MM.1S (cell line): Measurements from ENCODE around the gene GBGT1.

Source experiments
- DNase-seq: peaks from one replicate; pipeline ENCODE4 v3.0.0-alpha.2; 2015
- H2AFZ ChIP-seq: fragments of 300-600 bp; sonication (generic); 2 replicates; pipeline ENCODE4 v1.6.0; 2016; ENCODE audit warnings: antibody characterized with exemption, low read length
- H3F3A ChIP-seq: fragments of 300-600 bp; sonication (generic); 2 replicates; pipeline ENCODE4 v1.6.1; 2016; ENCODE audit warnings: mild to moderate bottlenecking, antibody characterized with exemption, low read length, moderate library complexity, mixed read lengths; ENCODE audit not compliant: insufficient read depth
- H3K27ac ChIP-seq: fragments of 300-600 bp; sonication (generic); 2 replicates; pipeline ENCODE4 v1.5.1; 2016; ENCODE audit warnings: mild to moderate bottlenecking, low read length
- H3K27me3 ChIP-seq: fragments of 300-600 bp; sonication (generic); replicated peaks from 2 replicates; pipeline ENCODE4 v1.6.0; 2016; ENCODE audit warnings: low read length; ENCODE audit not compliant: insufficient read depth
- H3K36me3 ChIP-seq: fragments of 300-600 bp; sonication (generic); replicated peaks from 2 replicates; pipeline ENCODE4 v1.6.1; 2016; ENCODE audit warnings: mild to moderate bottlenecking, low read length, mixed read lengths; ENCODE audit not compliant: insufficient read depth
- H3K4me1 ChIP-seq: fragments of 300-600 bp; sonication (generic); 2 replicates; pipeline ENCODE4 v1.6.1; 2016; ENCODE audit warnings: low read length, mixed read lengths
- H3K4me2 ChIP-seq: fragments of 300-600 bp; sonication (generic); 2 replicates; pipeline ENCODE4 v1.6.0; 2016; ENCODE audit warnings: low read depth, low read length
- H3K4me3 ChIP-seq: fragments of 300-600 bp; sonication (generic); 2 replicates; pipeline ENCODE4 v1.5.1; 2016; ENCODE audit warnings: low read length, mixed read lengths
- H3K79me2 ChIP-seq: fragments of 300-600 bp; sonication (generic); 2 replicates; pipeline ENCODE4 v1.6.1; 2016; ENCODE audit warnings: mixed run types, low read length, mixed read lengths
- H3K9ac ChIP-seq: fragments of 300-600 bp; sonication (generic); 2 replicates; pipeline ENCODE4 v1.6.1; 2016; ENCODE audit warnings: low read length, mixed read lengths
- H3K9me2 ChIP-seq: fragments of 300-600 bp; sonication (generic); replicated peaks from 2 replicates; pipeline ENCODE4 v1.6.1; 2016; ENCODE audit warnings: mild to moderate bottlenecking, low read length, mixed read lengths; ENCODE audit not compliant: insufficient read depth
- H3K9me3 ChIP-seq: fragments of 300-600 bp; sonication (generic); replicated peaks from 2 replicates; pipeline ENCODE4 v1.6.1; 2016; ENCODE audit warnings: mild to moderate bottlenecking, low read length, mixed read lengths; ENCODE audit not compliant: insufficient read depth
- H4K20me1 ChIP-seq: fragments of 300-600 bp; sonication (generic); 2 replicates; pipeline ENCODE4 v1.6.1; 2016; ENCODE audit warnings: mild to moderate bottlenecking, low read length, moderate library complexity, mixed read lengths; ENCODE audit not compliant: insufficient read depth
- CTCF ChIP-seq: fragments of 300-600 bp; sonication (generic); IDR thresholded peaks from 2 replicates; pipeline ENCODE4 v1.5.1; 2016; ENCODE audit warnings: antibody characterized with exemption, low read length, mixed read lengths
- EZH2 ChIP-seq: fragments of 300-600 bp; sonication (generic); optimal IDR thresholded peaks from 2 replicates; pipeline ENCODE3; 2017; ENCODE audit warnings: low read depth, mild to moderate bottlenecking, antibody characterized with exemption, low read length, mixed read lengths
- EZH2phosphoT487 ChIP-seq: fragments of 300-600 bp; sonication (generic); IDR thresholded peaks from 2 replicates; pipeline ENCODE4 v1.6.1; 2018; ENCODE audit warnings: antibody characterized with exemption, low read length

The GBGT1 gene

GRCh38 chr9:133147412-133148198 lies 16.1 kb downstream of the GBGT1 start:
- H3K79me2 ChIP-seq, result peaks cover 44% of the 10 kb centered on the region
- H3K4me2 ChIP-seq, result peak overlapping the region; percentile 87
- H3F3A ChIP-seq, result peaks cover 21% of the 10 kb centered on the region; the same call in 1 of the 2 replicates
- DNase-seq, result peak; percentile 73
- H3K4me1 ChIP-seq, result no peaks in the 10 kb centered on the region
- H3K27ac ChIP-seq, result peak overlapping the region; percentile 81
- H3K9me2 ChIP-seq, result no peaks in the 10 kb centered on the region
- no peak for TF ChIP-seq EZH2phosphoT487
- peak; percentile 96 for TF ChIP-seq CTCF
- no peak for TF ChIP-seq EZH2
- peak overlapping the region; percentile 96 for H3K9ac ChIP-seq
- H3K27me3 ChIP-seq, result no peaks in the 10 kb centered on the region; the same call in 1 of the 2 replicates
- no peaks in the 10 kb centered on the region for H4K20me1 ChIP-seq
- H3K36me3 ChIP-seq, result no peaks in the 10 kb centered on the region
- H3K9me3 ChIP-seq, result no peaks in the 10 kb centered on the region
- peak overlapping the region; percentile 95 for H3K4me3 ChIP-seq
- H2AFZ ChIP-seq, result no peak overlapping the region

GRCh38 chr9:133146746-133147411 lies 16.8 kb downstream of the GBGT1 start:
- Histone ChIP-seq H3K9me3 (no peaks in the 10 kb centered on the region), H3F3A (peaks cover 21% of the 10 kb centered on the region; the same call in 1 of the 2 replicates), H3K9ac (no peak overlapping the region), H3K4me3 (no peak overlapping the region), H3K27ac (peak overlapping the region; percentile 81; the same call in 1 of the 2 replicates), H4K20me1 (no peaks in the 10 kb centered on the region), H3K4me2 (peak overlapping the region; percentile 87; the same call in 1 of the 2 replicates), H3K27me3 (no peaks in the 10 kb centered on the region), H2AFZ (no peak overlapping the region), H3K9me2 (no peaks in the 10 kb centered on the region), H3K4me1 (no peaks in the 10 kb centered on the region), H3K79me2 (peaks cover 52% of the 10 kb centered on the region), H3K36me3 (no peaks in the 10 kb centered on the region)
- TF ChIP-seq EZH2phosphoT487 (no peak), CTCF (no peak), EZH2 (no peak)
- no peak for DNase-seq

GRCh38 chr9:133144904-133145851 lies 18.5 kb downstream of the GBGT1 start:
- Histone ChIP-seq H3K27me3 (no peaks in the 10 kb centered on the region), H3K9me2 (no peaks in the 10 kb centered on the region), H4K20me1 (no peaks in the 10 kb centered on the region), H3K36me3 (no peaks in the 10 kb centered on the region), H2AFZ (no peak overlapping the region), H3K79me2 (peaks cover 65% of the 10 kb centered on the region), H3K4me3 (no peak overlapping the region), H3K4me1 (no peaks in the 10 kb centered on the region), H3K9me3 (no peaks in the 10 kb centered on the region), H3K27ac (no peak overlapping the region), H3K4me2 (peak overlapping the region; percentile 96; the same call in 1 of the 2 replicates), H3K9ac (peak overlapping the region; percentile 9; the same call in 1 of the 2 replicates), H3F3A (peaks cover 21% of the 10 kb centered on the region; the same call in 1 of the 2 replicates)
- no peak for DNase-seq
- TF ChIP-seq CTCF (no peak), EZH2phosphoT487 (no peak), EZH2 (no peak)
